HepG2 (cell line): ENCODE measurements around the gene PLD1. TPM values are rescaled to one million over a fixed set of nuclear protein-coding genes. Genes with fewer than 3 reads are reported as not detected.

Experiments
- ARID5B ChIP-seq: IDR thresholded peaks from 2 replicates; pipeline ENCODE4 v1.4.0; 2020; ENCODE audit warnings: mild to moderate bottlenecking, missing genetic modification reagents
- NR2F6 ChIP-seq, 2 experiments: IDR thresholded peaks; 2 replicates each; pipeline ENCODE4 v1.6.1; 2016; ENCODE audit warnings: antibody characterized with exemption in 1 of 2, mild to moderate bottlenecking in 1 of 2
- PLSCR1 ChIP-seq: sonication (generic); formaldehyde crosslinking; IDR thresholded peaks from 2 replicates; pipeline ENCODE4 v1.5.0; 2020; ENCODE audit warnings: missing genetic modification reagents, mild to moderate bottlenecking, borderline replicate concordance
- POGZ ChIP-seq: sonication (generic); formaldehyde crosslinking; IDR thresholded peaks from 2 replicates; pipeline ENCODE4 v1.4.0; 2020; ENCODE audit warnings: mild to moderate bottlenecking, missing genetic modification reagents
- RFXAP ChIP-seq: sonication (generic); formaldehyde crosslinking; IDR thresholded peaks from 2 replicates; pipeline ENCODE4 v1.4.0; 2020; ENCODE audit warnings: missing genetic modification reagents, borderline replicate concordance
- SNAI1 ChIP-seq: sonication (generic); formaldehyde crosslinking; IDR thresholded peaks from 2 replicates; pipeline ENCODE4 v1.5.0; 2020; ENCODE audit warnings: mild to moderate bottlenecking, missing genetic modification reagents, borderline replicate concordance
- THAP11 ChIP-seq: IDR thresholded peaks from 2 replicates; pipeline ENCODE4 v1.6.1; 2016; ENCODE audit warnings: missing biosample characterization, missing genetic modification reagents
- TP53 ChIP-seq: sonication (generic); formaldehyde crosslinking; conservative IDR thresholded peaks from 2 replicates; pipeline ENCODE4 v1.4.0; 2020; ENCODE audit warnings: missing genetic modification reagents
- YEATS4 ChIP-seq: sonication (generic); formaldehyde crosslinking; IDR thresholded peaks from 2 replicates; pipeline ENCODE4 v1.4.0; 2020; ENCODE audit warnings: missing genetic modification reagents, borderline replicate concordance
- ZNF407 ChIP-seq: sonication (generic); formaldehyde crosslinking; IDR thresholded peaks from one replicate; pipeline ENCODE4 v1.5.1; 2020; ENCODE audit warnings: mild to moderate bottlenecking, missing genetic modification reagents; ENCODE audit errors: not compliant biosample characterization
- ZNF512 ChIP-seq: sonication (generic); formaldehyde crosslinking; IDR thresholded peaks from 2 replicates; pipeline ENCODE4 v1.4.0; 2020; ENCODE audit warnings: mild to moderate bottlenecking, missing genetic modification reagents
- ZNF674 ChIP-seq: sonication (generic); formaldehyde crosslinking; IDR thresholded peaks from 2 replicates; pipeline ENCODE4 v1.5.0; 2020; ENCODE audit warnings: low read depth, mild to moderate bottlenecking, missing genetic modification reagents
- ZNF83 ChIP-seq: sonication (generic); formaldehyde crosslinking; IDR thresholded peaks from 2 replicates; pipeline ENCODE4 v1.4.0; 2020; ENCODE audit warnings: missing genetic modification reagents, mild to moderate bottlenecking, borderline replicate concordance
- polyA plus RNA-seq, 8 experiments: library from polyadenylated mRNA; depleted of rRNA in 3 of 8; stranded (reverse) in 7 of 8; unstranded in 1 of 8; fragments of >200 nt; fragmentation: Illumina TruSeq in 4 of 8; extraction: Trizol in 4 of 8; gene quantifications; 2 replicates each; pipeline versions ENCODE4 v1.2.1 to v1.2.3, GENCODE V29; 2011 to 2016; ENCODE audit warnings: low read depth in 4 of 8, missing spikeins in 1 of 8, mixed read lengths in 1 of 8; ENCODE audit not compliant: insufficient read depth in 1 of 8
- total RNA-seq, 5 experiments: library from RNA; depleted of rRNA; stranded (reverse); fragments of >200 nt; fragmentation: Illumina TruSeq; extraction: Trizol; gene quantifications; 2 replicates each; pipeline ENCODE4 v1.2.3, GENCODE V29; 2016; ENCODE audit warnings: low read depth in 1 of 5

Gene PLD1
- total and polyA plus RNA-seq, 2 of the 13 experiments (the other 11 are each of a cell fraction or from before 2014, with no cell fraction given): 27.1 to 59.4 TPM

DNA sequence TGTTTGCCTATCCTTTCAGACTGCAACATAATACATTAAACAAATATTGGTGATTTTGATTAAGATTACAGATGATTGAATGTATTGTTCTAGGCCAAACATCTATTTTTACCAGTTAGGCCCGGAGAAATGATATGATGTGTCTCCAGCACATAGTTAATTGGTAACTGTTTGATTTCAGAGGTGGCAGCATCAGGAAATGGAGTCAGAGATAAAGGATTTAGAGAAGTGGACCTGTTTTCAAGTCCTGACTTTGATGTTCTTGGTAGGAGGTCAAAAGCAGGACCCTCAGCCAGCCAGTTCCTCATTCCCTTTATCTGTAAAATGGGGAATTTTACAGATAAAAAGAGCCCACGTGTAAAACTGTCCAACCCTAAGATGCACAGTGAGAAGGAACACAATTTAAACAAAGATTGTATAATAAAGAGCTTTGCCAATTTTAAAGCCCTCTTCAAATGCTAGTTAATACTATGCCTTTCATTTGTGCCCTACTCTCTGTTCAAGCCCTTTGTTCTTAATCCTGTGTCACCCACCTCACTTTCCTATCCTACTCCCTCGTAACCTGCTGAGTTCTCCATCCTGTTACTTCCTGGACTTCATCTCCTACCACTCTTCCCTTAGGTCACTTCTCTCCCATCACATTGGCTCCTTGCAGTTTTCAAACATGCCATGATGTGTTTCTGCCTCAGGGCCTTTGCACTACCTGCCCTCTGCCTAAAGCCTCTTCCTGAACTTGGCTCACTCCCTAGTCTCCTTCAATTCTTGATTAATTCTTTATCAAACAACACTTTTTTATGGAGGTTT lies 35.4 kb upstream of the PLD1 start (continued):
- TF ChIP-seq ZNF407 (CRISPR knock-in tag): no peak
- no peak for TF ChIP-seq POGZ
- no peak for TF ChIP-seq TP53 (CRISPR knock-in tag)
- 0 out of 2 replicates have a peak, but pooled peaks have one; percentile 16 for TF ChIP-seq THAP11 (CRISPR knock-in tag)
- TF ChIP-seq ZNF512 (CRISPR knock-in tag): no peak
- TF ChIP-seq SNAI1 (CRISPR knock-in tag): no peak
- no peak for TF ChIP-seq ZNF674
- TF ChIP-seq RFXAP (CRISPR knock-in tag): no peak
- TF ChIP-seq ARID5B (CRISPR knock-in tag): peak; percentile 57; the same call in 1 of the 2 replicates
- TF ChIP-seq ZNF83: no peak
- no peak for TF ChIP-seq PLSCR1 (CRISPR knock-in tag)
- TF ChIP-seq NR2F6 (IDR thresholded peaks at IDR 0.05): 0 out of 2 replicates have a peak, but pooled peaks have one; percentile 72
- TF ChIP-seq NR2F6 (CRISPR knock-in tag; IDR thresholded peaks at IDR 0.05): peak; percentile 77
- TF ChIP-seq YEATS4 (CRISPR knock-in tag): no peak
